ENCODE data around the gene ZNF563. TPM values are rescaled to one million over a fixed set of nuclear protein-coding genes. Genes with fewer than 3 reads are reported as not detected.

Gene ZNF563
- total and polyA plus RNA-seq, 2 experiments from 2014 or later: 3.1 to 3.2 TPM

GRCh38 chr19:12346896-12347295 lies 13.5 kb upstream of the ZNF563 start:
- Mint-ChIP-seq H3K36me3 (ENCODE audit: low read depth) (peaks cover 51% of the 10 kb centered on the region), H3K9me3 (peaks cover 91% of the 10 kb centered on the region), H3K27me3 (ENCODE audit: insufficient read depth, low read depth, poor library complexity) (peaks cover 1% of the 10 kb centered on the region), H3K4me1 (no peaks in the 10 kb centered on the region), H3K27ac (no peak overlapping the region), H3K4me3 (no peak overlapping the region)
- ATAC-seq: no peak
- Histone ChIP-seq H4K20me1 (replicated peaks; ENCODE audit: insufficient read depth) (no peaks in the 10 kb centered on the region), H2AFZ (no peak overlapping the region), H3K4me2 (no peak overlapping the region), H3K9me2 (ENCODE audit: insufficient read depth) (no peaks in the 10 kb centered on the region), H3K27me3 (ENCODE audit: insufficient read depth) (no peaks in the 10 kb centered on the region), H3K79me2 (replicated peaks; ENCODE audit: insufficient read depth) (no peaks in the 10 kb centered on the region), H3K4me1 (ENCODE audit: insufficient read depth) (no peaks in the 10 kb centered on the region), H3K27ac (ENCODE audit: low read depth) (no peak overlapping the region), H3K4me3 (no peak overlapping the region), H3F3A (replicated peaks; ENCODE audit: low read depth) (no peaks in the 10 kb centered on the region), H3K36me3 (ENCODE audit: insufficient read depth) (peaks cover 30% of the 10 kb centered on the region)
- TF ChIP-seq, protein P1, sequence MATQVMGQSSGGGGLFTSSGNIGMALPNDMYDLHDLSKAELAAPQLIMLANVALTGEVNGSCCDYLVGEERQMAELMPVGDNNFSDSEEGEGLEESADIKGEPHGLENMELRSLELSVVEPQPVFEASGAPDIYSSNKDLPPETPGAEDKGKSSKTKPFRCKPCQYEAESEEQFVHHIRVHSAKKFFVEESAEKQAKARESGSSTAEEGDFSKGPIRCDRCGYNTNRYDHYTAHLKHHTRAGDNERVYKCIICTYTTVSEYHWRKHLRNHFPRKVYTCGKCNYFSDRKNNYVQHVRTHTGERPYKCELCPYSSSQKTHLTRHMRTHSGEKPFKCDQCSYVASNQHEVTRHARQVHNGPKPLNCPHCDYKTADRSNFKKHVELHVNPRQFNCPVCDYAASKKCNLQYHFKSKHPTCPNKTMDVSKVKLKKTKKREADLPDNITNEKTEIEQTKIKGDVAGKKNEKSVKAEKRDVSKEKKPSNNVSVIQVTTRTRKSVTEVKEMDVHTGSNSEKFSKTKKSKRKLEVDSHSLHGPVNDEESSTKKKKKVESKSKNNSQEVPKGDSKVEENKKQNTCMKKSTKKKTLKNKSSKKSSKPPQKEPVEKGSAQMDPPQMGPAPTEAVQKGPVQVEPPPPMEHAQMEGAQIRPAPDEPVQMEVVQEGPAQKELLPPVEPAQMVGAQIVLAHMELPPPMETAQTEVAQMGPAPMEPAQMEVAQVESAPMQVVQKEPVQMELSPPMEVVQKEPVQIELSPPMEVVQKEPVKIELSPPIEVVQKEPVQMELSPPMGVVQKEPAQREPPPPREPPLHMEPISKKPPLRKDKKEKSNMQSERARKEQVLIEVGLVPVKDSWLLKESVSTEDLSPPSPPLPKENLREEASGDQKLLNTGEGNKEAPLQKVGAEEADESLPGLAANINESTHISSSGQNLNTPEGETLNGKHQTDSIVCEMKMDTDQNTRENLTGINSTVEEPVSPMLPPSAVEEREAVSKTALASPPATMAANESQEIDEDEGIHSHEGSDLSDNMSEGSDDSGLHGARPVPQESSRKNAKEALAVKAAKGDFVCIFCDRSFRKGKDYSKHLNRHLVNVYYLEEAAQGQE (IDR thresholded peaks at IDR 0.05; ENCODE audit: unreplicated experiment): no peak
- TF ChIP-seq CTCF (conservative IDR thresholded peaks at IDR 0.05; ENCODE audit: low read depth in 2 of 2): peak in 1 of 2 experiments; percentile 33; a peak in 2 of 4 replicates
- TF ChIP-seq, protein P2, sequence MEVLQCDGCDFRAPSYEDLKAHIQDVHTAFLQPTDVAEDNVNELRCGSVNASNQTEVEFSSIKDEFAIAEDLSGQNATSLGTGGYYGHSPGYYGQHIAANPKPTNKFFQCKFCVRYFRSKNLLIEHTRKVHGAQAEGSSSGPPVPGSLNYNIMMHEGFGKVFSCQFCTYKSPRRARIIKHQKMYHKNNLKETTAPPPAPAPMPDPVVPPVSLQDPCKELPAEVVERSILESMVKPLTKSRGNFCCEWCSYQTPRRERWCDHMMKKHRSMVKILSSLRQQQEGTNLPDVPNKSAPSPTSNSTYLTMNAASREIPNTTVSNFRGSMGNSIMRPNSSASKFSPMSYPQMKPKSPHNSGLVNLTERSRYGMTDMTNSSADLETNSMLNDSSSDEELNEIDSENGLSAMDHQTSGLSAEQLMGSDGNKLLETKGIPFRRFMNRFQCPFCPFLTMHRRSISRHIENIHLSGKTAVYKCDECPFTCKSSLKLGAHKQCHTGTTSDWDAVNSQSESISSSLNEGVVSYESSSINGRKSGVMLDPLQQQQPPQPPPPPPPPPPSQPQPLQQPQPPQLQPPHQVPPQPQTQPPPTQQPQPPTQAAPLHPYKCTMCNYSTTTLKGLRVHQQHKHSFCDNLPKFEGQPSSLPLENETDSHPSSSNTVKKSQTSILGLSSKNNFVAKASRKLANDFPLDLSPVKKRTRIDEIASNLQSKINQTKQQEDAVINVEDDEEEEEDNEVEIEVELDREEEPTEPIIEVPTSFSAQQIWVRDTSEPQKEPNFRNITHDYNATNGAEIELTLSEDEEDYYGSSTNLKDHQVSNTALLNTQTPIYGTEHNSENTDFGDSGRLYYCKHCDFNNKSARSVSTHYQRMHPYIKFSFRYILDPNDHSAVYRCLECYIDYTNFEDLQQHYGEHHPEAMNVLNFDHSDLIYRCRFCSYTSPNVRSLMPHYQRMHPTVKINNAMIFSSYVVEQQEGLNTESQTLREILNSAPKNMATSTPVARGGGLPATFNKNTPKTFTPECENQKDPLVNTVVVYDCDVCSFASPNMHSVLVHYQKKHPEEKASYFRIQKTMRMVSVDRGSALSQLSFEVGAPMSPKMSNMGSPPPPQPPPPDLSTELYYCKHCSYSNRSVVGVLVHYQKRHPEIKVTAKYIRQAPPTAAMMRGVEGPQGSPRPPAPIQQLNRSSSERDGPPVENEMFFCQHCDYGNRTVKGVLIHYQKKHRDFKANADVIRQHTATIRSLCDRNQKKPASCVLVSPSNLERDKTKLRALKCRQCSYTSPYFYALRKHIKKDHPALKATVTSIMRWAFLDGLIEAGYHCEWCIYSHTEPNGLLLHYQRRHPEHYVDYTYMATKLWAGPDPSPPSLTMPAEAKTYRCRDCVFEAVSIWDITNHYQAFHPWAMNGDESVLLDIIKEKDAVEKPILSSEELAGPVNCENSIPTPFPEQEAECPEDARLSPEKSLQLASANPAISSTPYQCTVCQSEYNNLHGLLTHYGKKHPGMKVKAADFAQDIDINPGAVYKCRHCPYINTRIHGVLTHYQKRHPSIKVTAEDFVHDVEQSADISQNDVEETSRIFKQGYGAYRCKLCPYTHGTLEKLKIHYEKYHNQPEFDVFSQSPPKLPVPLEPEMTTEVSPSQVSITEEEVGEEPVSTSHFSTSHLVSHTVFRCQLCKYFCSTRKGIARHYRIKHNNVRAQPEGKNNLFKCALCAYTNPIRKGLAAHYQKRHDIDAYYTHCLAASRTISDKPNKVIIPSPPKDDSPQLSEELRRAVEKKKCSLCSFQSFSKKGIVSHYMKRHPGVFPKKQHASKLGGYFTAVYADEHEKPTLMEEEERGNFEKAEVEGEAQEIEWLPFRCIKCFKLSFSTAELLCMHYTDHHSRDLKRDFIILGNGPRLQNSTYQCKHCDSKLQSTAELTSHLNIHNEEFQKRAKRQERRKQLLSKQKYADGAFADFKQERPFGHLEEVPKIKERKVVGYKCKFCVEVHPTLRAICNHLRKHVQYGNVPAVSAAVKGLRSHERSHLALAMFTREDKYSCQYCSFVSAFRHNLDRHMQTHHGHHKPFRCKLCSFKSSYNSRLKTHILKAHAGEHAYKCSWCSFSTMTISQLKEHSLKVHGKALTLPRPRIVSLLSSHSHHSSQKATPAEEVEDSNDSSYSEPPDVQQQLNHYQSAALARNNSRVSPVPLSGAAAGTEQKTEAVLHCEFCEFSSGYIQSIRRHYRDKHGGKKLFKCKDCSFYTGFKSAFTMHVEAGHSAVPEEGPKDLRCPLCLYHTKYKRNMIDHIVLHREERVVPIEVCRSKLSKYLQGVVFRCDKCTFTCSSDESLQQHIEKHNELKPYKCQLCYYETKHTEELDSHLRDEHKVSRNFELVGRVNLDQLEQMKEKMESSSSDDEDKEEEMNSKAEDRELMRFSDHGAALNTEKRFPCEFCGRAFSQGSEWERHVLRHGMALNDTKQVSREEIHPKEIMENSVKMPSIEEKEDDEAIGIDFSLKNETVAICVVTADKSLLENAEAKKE (CRISPR knock-in tag; IDR thresholded peaks at IDR 0.05): no peak
- no peak for TF ChIP-seq POLR2AphosphoS5 (IDR thresholded peaks at IDR 0.05; ENCODE audit: low read depth)
- DNase-seq (ENCODE audit: low spot score): peak; percentile 3

All from GM23338 (cell line).